NB4 (cell line): ENCODE measurements around the gene KCNT2.

Experiments used
- MYC ChIP-seq: IDR thresholded peaks from 2 replicates; pipeline ENCODE4 v1.6.1; 2011; ENCODE audit warnings: low read depth, low read length
- POLR2A ChIP-seq: IDR thresholded peaks from 2 replicates; pipeline ENCODE4 v1.6.1; 2011; ENCODE audit warnings: mild to moderate bottlenecking; ENCODE audit not compliant: insufficient read length; ENCODE audit errors: extremely low read depth
- TF ChIP-seq, protein P1 (sequence below): IDR thresholded peaks from one replicate; pipeline ENCODE4 v1.5.1; 2012; ENCODE audit warnings: low read depth, low read length

DNA sequence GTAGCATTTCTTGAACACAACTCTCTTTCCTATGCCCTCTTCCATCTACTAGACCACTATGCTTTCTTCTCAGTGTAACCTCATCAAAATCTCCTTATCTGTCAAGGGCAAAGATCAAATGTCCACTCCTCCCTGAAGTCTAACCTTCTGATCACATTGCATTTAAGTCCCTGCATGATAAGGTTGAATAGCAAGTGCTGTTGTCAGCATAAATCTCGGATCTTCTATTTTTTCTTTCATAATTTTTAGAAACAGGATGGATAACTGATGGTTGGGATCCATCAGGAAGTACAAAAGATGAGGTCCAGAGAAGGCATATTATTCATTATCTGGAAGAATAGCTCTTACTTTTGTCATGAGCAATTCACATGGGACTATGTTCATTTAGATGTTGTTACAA lies 41.0 kb downstream of the KCNT2 start:
- TF ChIP-seq, protein P1, sequence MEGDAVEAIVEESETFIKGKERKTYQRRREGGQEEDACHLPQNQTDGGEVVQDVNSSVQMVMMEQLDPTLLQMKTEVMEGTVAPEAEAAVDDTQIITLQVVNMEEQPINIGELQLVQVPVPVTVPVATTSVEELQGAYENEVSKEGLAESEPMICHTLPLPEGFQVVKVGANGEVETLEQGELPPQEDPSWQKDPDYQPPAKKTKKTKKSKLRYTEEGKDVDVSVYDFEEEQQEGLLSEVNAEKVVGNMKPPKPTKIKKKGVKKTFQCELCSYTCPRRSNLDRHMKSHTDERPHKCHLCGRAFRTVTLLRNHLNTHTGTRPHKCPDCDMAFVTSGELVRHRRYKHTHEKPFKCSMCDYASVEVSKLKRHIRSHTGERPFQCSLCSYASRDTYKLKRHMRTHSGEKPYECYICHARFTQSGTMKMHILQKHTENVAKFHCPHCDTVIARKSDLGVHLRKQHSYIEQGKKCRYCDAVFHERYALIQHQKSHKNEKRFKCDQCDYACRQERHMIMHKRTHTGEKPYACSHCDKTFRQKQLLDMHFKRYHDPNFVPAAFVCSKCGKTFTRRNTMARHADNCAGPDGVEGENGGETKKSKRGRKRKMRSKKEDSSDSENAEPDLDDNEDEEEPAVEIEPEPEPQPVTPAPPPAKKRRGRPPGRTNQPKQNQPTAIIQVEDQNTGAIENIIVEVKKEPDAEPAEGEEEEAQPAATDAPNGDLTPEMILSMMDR = no peak
- TF ChIP-seq POLR2A (no peak), MYC (no peak)
